Mucosa of stomach (tissue), 1 donor: Measurements from ENCODE around the gene IRX3.
"Not testable (repeated sequence)": the region's sequence is repeated elsewhere in the genome, so short reads cannot be mapped to it uniquely, and the experiment has no call there.

Source experiments
- H3K27me3 ChIP-seq: one replicate; pipeline ENCODE4 v1.7.0; 2013; ENCODE audit warnings: mild to moderate bottlenecking, low read length; ENCODE audit not compliant: control insufficient read depth, insufficient read depth
- H3K36me3 ChIP-seq: one replicate; pipeline ENCODE4 v1.7.0; 2013; ENCODE audit warnings: low read length; ENCODE audit not compliant: control insufficient read depth, insufficient read depth
- H3K4me1 ChIP-seq: one replicate; pipeline ENCODE4 v1.7.0; 2013; ENCODE audit warnings: mild to moderate bottlenecking, low read length; ENCODE audit not compliant: control insufficient read depth, insufficient read depth
- H3K4me3 ChIP-seq: one replicate; pipeline ENCODE4 v1.7.0; 2013; ENCODE audit warnings: low read length
- H3K9ac ChIP-seq: one replicate; pipeline ENCODE4 v1.7.0; 2013; ENCODE audit warnings: mild to moderate bottlenecking, low read length, moderate library complexity
- H3K9me3 ChIP-seq: one replicate; pipeline ENCODE4 v1.7.0; 2013; ENCODE audit warnings: mild to moderate bottlenecking, low read length, moderate library complexity; ENCODE audit not compliant: control insufficient read depth
- donor health status: Pancreatic carcinoma.

The IRX3 gene

GRCh38 chr16:54265575-54266107 is 20.9 kb downstream of the IRX3 start:
- H3K27me3 ChIP-seq: no peaks in the 10 kb centered on the region
- no peaks in the 10 kb centered on the region for H3K36me3 ChIP-seq
- H3K4me3 ChIP-seq: no peak overlapping the region
- no peaks in the 10 kb centered on the region for H3K4me1 ChIP-seq
- H3K9ac ChIP-seq: no peak overlapping the region
- no peaks in the 10 kb centered on the region for H3K9me3 ChIP-seq

- no peaks in the 10 kb centered on the region for H3K9me3 ChIP-seq
- no peaks in the 10 kb centered on the region for H3K4me1 ChIP-seq
- no peaks in the 10 kb centered on the region for H3K36me3 ChIP-seq
- no peak overlapping the region for H3K4me3 ChIP-seq
- no peaks in the 10 kb centered on the region for H3K27me3 ChIP-seq
- H3K9ac ChIP-seq: no peak overlapping the region
Measured at GRCh38 chr16:54253118-54253517, 33.5 kb downstream of the IRX3 start.

GRCh38 chr16:54248863-54249710 is 37.5 kb downstream of the IRX3 start:
- Histone ChIP-seq H3K9ac (no peak overlapping the region), H3K9me3 (no peaks in the 10 kb centered on the region), H3K36me3 (no peaks in the 10 kb centered on the region), H3K27me3 (peaks cover 2% of the 10 kb centered on the region), H3K4me1 (no peaks in the 10 kb centered on the region), H3K4me3 (no peak overlapping the region)

GRCh38 chr16:54247705-54248104 is 38.9 kb downstream of the IRX3 start:
- H3K4me3 ChIP-seq, H3K36me3 ChIP-seq, H3K9ac ChIP-seq, H3K4me1 ChIP-seq, H3K27me3 ChIP-seq, H3K9me3 ChIP-seq: not testable (repeated sequence)

GRCh38 chr16:54246454-54246821 is 40.1 kb downstream of the IRX3 start:
- no peaks in the 10 kb centered on the region for H3K4me1 ChIP-seq
- no peak overlapping the region for H3K9ac ChIP-seq
- H3K36me3 ChIP-seq: no peaks in the 10 kb centered on the region
- peaks cover 2% of the 10 kb centered on the region for H3K27me3 ChIP-seq
- H3K9me3 ChIP-seq: no peaks in the 10 kb centered on the region
- H3K4me3 ChIP-seq: no peak overlapping the region

- H3K4me1 ChIP-seq: no peaks in the 10 kb centered on the region
- no peak overlapping the region for H3K4me3 ChIP-seq
- no peak overlapping the region for H3K9ac ChIP-seq
- peaks cover 2% of the 10 kb centered on the region for H3K27me3 ChIP-seq
- H3K9me3 ChIP-seq: no peaks in the 10 kb centered on the region
- H3K36me3 ChIP-seq: no peaks in the 10 kb centered on the region
Measured at GRCh38 chr16:54245788-54246453, 40.7 kb downstream of the IRX3 start.

GRCh38 chr16:54244061-54244886 is 42.3 kb downstream of the IRX3 start:
- Histone ChIP-seq H3K9ac (no peak overlapping the region), H3K36me3 (no peaks in the 10 kb centered on the region), H3K4me1 (no peaks in the 10 kb centered on the region), H3K4me3 (no peak overlapping the region), H3K27me3 (peaks cover 2% of the 10 kb centered on the region), H3K9me3 (no peaks in the 10 kb centered on the region)

- Histone ChIP-seq H3K36me3 (no peaks in the 10 kb centered on the region), H3K9ac (no peak overlapping the region), H3K4me3 (no peak overlapping the region), H3K9me3 (no peaks in the 10 kb centered on the region), H3K27me3 (peaks cover 2% of the 10 kb centered on the region), H3K4me1 (no peaks in the 10 kb centered on the region)
Measured at GRCh38 chr16:54243202-54243601, 43.4 kb downstream of the IRX3 start.

GRCh38 chr16:54242199-54242598 is 44.4 kb downstream of the IRX3 start:
- Histone ChIP-seq H3K36me3 (no peaks in the 10 kb centered on the region), H3K9ac (no peak overlapping the region), H3K27me3 (peaks cover 2% of the 10 kb centered on the region), H3K4me3 (no peak overlapping the region), H3K9me3 (no peaks in the 10 kb centered on the region), H3K4me1 (no peaks in the 10 kb centered on the region)

- no peak overlapping the region for H3K4me3 ChIP-seq
- no peaks in the 10 kb centered on the region for H3K36me3 ChIP-seq
- H3K4me1 ChIP-seq: no peaks in the 10 kb centered on the region
- no peaks in the 10 kb centered on the region for H3K9me3 ChIP-seq
- H3K27me3 ChIP-seq: peaks cover 2% of the 10 kb centered on the region
- no peak overlapping the region for H3K9ac ChIP-seq
Measured at GRCh38 chr16:54241525-54241924, 45.1 kb downstream of the IRX3 start.

GRCh38 chr16:54240271-54241129 is 46.1 kb downstream of the IRX3 start:
- no peaks in the 10 kb centered on the region for H3K9me3 ChIP-seq
- peaks cover 2% of the 10 kb centered on the region for H3K27me3 ChIP-seq
- H3K4me1 ChIP-seq: no peaks in the 10 kb centered on the region
- H3K36me3 ChIP-seq: no peaks in the 10 kb centered on the region
- no peak overlapping the region for H3K9ac ChIP-seq
- no peak overlapping the region for H3K4me3 ChIP-seq
